GM21786 (cell line): ENCODE results near the gene IFI16.

Experiments
- ATAC-seq: cut with Tn5 transposase; IDR thresholded peaks from one replicate; pipeline ENCODE4 v1.9.1; 2021; ENCODE audit not compliant: unreplicated experiment

The IFI16 gene

DNA sequence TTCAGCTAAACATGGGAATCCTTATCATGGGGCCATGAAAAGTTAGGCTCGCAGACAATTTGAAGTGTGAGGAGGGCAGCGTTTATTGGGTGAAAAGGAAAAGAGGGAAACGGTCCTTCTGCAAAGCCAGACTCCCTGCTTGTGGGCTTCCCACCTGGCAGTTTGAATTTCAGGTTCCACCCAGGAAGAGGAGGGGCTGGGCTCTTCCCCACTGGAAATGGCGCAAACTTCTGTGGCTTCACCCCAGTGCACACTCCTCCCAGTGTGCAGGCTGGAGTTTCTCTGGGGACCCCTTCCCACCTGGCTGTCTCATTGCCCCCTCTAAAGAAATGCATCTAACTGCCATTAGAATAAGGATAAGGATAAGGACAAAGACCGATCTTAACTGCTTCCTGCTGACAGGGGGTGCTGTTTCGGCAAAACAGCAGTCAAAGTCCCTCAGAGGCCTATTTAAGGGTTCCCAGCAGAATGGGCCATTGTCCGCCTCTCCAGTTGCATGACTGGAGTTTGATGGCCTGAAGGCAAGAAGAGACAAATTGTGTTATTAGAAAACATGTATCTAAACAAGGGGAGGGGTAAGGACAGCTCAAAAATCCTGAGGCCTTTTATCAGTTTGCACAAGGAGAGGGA is 46.5 kb downstream of the IFI16 start:
- no peak for ATAC-seq

DNA sequence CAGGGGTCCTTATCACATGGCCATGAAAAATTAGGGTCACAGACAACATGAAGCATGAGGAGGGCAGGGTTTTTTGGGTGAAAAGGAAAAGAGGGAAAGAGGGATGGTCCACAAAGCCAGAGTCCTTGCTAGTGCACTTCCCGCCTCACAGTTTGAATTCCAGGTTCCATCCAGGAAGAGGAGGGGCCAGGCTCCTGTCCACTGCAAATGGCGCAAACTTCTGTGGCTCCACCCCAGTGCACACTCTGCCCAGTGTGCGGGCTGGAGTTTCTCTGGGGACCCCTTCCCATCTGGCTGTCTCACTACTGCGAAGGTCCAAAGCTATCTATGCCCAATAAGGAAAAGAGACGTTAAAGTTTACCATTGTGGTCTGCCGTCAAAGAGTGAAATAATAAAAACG is 49.0 kb downstream of the IFI16 start:
- no peak for ATAC-seq

DNA sequence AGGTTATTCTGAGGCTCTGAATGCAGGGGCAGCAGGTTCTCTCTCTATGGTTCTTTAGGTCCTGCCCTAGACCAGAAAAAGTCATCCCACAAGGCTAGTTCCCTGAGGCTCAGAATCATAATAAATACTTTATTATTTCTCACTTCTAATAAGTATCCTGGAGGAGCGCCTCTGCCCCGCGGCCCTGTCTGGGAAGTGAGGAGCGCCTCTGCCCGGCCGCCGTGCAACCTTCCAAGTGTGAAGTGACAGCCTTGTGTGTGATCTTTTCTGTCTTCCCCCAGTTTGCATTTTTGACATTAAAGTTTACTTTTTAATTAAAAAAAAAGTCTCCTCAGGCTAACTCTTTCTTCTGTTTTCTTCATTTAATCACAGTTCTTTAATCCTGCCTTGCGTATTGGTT is 55.4 kb downstream of the IFI16 start:
- ATAC-seq: no peak

DNA sequence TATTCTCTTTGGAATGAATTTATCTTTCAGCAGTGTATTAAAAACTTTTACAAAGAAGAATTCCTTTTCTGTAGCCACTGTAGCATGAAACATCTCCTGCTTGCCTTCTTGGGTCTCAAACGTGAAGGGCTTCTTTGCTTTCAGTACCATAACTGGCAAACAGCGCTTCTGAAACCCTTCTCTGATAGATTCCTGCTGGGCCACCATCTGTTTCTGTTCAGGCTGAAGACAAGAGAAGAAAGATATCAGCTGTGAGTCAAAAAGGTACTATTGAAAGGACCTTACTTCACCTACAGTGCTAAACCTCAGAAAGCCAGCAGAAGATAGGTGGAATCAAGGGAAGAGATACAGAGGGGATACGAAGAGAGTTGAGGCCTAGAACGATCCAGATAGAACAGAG is 56.4 kb downstream of the IFI16 start:
- ATAC-seq: no peak

DNA sequence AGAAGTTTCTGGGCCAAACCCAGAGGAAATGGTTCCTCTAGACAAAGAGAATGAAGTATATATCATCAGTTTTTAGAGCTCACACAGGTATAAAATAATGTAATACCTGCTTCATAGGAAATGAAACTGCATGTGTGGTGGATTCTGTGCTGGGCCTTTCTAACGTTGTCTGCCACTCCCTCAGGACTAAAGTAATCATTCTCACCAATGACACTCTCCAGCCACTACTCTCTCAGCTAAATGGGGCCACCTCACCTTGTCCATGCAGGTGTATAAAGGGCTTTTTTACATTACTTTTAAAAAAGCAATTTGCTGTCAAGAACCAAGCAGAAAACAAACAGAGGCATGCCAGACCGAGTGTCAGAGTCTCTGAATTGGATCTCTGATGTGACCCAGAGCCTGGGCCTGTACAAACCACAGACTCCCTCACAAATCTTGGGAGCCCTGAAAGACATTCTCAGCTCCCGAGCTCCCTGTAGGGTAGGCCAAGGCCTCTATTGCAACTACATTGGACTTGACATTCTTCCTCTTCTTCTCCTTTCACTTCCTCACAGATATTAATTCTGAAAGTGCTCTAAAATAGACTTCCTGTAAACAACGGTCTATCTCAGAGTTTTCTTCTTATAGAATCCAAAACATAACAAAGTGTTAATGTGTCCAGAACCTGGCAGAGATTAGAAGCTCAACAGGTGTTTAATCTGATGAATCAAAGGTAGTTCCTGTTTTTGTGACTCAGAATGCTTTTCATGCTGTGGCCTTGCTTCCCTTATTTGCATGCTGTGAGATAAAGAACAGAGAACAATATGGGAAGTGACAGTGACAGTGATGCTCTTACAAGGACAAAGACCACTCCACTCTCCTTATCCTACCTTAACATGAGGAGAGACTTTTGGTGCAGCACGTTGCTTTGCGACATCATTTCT is 58.3 kb downstream of the IFI16 start:
- peak; percentile 87 for ATAC-seq

DNA sequence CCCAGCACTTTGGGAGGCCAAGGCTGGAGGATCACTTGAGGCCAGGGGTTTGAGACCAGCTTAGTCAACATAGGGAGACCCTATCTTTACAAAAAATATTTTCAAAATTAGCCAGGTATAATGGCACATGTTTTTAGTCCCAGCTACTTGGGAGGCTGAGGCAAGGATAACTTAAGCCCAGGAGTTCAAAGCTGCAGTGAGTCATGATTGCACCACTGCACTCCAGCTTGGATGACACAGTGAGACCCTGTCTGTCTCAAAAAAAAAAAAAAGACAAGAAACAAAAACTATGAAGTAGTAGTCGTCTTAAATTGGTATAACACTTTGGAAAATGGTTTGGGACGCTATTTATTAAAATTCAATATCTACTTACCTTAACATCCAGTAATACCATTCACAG is 59.2 kb downstream of the IFI16 start:
- no peak for ATAC-seq

DNA sequence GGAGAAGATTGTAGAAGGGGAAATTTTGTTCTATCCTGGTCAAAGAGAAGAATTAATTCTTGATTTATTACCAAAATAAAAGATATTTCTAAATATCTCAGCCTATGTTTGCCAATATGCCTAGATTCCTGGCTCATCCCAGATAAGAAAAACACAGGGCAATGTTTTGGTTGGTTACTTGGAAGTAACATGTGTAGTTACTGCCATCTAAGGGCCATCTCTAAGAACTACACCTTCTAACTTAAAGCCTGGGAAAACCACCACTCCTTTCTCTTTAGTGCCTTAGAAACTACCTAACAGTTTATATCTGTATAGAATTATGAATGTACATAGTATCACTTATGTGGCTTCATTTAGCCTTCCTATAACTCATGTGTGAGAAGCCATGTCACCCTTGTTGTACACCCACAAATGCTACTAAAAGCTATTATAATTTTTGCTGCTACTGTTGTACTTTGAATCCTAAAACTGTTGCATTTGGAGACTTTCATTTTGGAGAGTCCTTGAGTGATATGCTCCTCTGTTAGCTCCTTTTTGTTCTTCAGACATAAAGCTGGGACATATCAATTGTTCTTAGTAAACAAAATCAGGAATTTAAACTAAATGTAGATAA is 62.4 kb downstream of the IFI16 start:
- no peak for ATAC-seq

DNA sequence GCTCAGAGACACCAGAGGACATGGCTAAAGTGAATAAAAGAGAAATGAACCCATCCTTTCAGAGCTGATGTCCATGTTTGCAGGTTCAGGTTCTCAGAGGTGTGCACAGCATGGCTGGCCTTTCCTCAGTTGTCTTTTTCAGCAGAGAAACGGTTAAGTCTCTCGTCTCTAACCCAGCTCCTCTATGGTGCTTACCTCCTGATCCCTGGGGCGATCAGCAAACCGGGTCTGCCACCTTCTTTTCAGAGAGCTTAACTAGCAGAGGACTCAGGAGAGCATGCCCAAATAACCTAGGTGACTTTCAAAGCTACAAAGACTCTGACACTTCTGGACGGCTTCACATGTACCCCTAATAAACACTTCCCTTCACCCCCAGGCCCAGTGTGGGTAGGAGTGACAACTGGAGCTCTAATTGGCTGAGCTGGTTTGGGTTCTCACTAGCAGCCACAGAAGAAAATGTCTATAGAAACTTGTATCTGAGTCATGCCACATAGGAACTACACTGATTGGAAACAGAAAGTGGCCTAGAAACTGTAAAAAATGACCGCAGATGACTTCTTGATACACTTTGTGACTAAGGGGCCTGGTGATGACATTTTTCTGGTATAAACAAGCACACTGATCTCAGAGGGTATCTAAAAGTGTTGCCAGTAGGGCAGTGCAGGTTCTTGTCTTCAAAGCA is 66.9 kb downstream of the IFI16 start, which contains the start of gene AIM2:
Gene AIM2 (minus strand): TSS at position 329 of the 682 bp plus-strand sequence. CDS start 3,267 bp downstream, outside the sequence.
- peak; percentile 80 for ATAC-seq

DNA sequence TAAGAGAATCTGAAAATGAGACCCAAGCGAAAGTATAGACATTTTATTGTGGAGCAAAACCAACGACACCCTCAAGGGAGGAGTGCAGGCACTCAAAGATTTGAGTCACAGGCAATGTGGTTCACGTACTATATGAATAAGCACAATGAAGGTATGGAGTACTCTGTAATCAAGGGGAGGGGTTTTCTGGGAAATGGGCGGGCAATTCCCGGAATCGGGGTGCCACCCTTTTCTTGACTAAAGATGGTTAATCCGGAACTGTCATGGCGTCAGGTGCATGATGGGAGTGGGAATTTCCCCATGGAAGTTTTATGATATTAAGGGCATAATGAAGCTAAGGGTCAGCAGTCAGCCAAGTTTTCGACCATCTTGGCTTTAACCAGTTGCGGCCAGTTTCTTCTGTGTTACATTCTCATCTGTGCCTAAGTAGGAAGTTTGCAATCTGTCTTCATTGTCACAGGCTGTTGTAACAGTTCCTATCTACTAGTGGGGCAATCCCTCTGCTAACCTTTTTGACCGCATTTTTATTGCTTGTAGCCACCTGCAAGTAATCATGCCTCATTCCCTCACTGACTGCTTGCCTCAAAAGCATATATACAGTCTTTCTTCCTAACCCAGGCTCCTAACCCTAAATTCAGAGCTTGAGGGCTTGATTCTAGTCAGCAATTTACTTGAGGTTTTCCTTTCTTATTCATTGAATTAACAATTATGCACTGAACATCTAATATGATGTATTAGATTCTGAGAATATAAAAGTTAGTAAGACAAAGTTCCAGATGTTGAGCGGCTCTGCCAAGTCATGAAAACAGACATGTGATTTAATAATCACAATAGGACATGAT is 67.6 kb downstream of the IFI16 start:
- ATAC-seq: peak; percentile 74

DNA sequence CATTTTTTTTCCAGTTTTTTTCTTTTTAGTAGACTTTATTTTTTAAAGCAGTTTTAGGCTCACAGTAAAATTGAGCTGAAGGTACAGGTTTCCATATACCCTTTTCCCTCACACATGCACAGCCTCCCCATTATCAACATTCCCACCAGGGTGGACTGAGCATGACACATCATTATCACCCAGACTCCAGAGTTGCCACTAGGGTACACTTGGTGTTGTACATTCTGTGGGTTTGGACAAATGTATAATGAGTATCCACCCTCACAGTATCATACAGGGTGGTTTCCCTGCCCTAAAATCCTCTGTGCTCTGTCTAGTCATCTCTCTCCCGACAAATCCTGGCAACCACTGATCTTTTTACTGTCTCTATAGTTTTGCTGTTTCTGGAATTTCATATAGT is 69.8 kb downstream of the IFI16 start:
- ATAC-seq: no peak

DNA sequence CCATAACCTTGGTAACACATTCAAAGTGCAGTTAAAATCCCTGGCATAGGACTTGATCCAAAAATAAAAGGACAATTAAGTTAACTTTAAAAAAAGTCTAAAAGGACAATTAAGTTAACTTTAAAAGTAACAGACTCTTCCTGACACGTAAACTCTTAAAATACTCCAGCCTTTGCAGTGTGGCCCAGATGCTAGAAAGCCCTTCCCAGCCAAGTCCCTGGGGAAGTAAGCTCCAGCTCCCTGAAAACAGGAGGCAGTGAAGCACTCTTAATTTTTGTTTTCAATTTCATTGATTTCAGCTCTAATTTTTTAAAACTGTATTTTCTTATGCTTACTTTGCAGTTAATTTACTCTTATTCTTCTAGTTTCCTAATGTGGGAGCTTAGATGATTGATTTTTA is 71.9 kb downstream of the IFI16 start:
- ATAC-seq: no peak

DNA sequence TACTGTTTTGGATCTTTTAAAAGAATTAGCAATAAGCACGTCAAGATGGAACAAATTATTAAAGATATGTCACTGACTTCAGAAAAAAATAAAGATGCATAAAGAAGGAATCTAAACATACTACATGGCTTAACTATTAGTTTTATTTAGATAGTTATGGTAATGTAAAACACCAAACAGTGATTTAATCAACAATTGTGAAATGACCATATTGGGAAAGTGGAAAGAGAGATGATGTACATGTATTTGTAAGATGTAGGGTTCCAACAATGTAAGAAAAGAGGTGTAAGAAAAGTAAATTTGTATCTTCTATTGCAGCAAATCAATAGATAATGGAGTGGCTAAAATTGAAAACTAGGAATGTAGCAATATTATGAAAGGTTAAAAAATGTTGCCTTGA is 73.3 kb downstream of the IFI16 start:
- no peak for ATAC-seq

DNA sequence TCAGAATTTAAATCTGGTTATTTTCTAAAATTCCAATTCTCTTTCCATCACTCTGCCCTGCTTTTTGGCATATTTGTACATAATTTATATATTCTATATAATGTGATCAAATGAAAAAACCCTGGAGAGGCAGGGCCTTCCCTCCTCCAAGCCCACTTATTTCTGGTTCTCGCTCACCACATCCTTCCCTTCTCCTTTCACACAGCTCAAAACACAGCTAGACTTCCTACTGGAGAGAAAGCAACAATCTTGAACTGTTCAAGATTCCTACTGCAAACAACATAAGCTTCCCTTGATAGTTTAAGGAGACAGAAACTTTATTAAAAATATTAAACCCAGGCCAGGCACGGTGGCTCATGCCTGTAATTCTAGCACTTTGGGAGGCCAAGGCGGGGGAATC is 74.4 kb downstream of the IFI16 start:
- ATAC-seq: no peak

DNA sequence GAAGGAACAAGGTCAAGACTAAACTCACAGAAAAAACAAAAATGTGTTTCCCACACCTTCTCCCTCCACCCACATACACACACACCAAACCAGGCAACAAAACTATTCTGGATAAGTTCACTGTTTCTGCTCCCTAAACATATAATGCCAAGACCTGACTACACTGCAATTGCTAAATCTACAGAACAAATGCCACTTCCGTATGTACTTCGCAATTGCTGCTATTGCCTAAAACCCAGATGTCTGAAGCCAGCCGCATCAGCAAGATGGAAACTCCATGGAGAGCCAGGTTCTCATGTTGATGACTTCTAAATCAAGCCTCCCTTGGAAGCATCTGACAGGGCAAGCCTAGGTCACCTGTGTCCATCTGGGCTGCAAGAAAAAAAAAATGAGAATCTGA is 75.2 kb downstream of the IFI16 start:
- ATAC-seq: no peak

DNA sequence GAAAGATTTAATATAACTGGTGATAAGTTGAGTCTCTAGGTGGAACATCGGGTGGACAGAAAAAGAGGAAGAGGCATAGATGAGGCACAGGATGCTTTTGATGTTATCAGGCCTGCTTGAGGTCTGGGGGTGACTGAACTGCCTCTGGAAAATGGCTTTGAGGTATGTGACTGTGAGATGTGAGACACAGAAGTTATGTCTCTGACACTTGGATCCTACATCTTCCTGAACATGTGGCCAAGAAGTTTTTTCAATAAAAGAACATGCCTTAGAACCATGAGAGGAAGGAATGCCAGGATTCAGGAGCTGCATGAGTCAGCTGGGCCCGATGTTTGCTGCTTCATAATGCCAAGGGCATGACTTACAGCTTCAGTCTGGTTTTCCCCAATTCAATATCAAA is 78.3 kb downstream of the IFI16 start:
- no peak for ATAC-seq

DNA sequence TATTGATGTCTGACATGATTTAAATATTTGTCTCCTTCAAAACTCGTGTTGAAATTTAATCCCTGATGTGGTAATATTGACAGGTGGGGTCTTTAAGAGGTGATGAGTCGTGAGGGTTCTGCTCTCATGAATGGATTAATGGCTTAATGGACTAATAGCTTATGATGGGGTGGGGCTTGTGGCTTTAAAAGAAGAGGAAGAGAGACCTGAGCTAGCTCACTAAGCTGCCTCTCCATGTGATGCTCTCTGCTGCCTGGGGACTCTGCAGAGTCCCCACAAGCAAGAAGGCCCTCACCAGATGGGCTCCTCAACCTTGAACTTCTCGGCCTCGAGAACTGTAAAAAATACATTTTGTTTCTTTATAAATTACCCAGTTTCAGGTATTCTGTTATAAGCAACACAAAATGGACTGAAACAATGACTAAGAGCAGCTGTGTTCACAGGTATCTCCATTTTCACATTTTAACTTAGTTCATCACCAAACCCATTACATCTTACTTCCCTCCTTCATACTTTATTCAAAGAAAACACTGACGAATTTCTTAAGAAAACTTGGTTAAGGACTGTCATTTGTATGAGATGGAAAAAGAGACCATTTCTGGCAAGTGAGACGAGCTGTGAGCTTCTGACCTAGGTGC is 79.0 kb downstream of the IFI16 start:
- no peak for ATAC-seq

DNA sequence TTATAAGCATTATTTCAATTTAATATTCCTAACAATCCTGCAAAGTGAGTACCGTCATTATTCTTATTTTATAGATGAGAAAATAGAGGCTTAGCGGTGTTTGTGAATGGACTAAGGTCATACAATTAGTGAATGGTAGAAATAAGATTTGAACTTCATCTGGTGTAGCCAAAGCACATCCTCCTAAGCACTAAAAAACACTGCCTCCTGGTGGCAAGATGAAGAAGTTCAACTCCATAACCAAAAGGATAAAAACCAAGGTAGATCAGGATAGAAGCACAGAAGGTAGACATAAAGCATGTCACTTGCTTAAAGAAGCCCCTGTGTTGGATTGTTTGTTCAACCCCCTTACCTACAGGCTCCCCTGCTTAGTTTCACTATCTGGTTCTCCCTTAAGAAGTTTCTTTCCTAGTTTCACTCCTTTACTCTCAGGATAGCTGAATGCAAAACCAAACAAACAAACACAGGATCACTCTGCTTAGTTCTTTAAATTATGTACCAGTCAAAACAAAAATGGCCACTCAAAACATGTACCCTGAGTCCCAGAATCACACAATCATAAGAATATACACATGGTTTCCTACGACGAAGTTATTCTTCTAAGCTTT is 79.6 kb downstream of the IFI16 start:
- no peak for ATAC-seq

DNA sequence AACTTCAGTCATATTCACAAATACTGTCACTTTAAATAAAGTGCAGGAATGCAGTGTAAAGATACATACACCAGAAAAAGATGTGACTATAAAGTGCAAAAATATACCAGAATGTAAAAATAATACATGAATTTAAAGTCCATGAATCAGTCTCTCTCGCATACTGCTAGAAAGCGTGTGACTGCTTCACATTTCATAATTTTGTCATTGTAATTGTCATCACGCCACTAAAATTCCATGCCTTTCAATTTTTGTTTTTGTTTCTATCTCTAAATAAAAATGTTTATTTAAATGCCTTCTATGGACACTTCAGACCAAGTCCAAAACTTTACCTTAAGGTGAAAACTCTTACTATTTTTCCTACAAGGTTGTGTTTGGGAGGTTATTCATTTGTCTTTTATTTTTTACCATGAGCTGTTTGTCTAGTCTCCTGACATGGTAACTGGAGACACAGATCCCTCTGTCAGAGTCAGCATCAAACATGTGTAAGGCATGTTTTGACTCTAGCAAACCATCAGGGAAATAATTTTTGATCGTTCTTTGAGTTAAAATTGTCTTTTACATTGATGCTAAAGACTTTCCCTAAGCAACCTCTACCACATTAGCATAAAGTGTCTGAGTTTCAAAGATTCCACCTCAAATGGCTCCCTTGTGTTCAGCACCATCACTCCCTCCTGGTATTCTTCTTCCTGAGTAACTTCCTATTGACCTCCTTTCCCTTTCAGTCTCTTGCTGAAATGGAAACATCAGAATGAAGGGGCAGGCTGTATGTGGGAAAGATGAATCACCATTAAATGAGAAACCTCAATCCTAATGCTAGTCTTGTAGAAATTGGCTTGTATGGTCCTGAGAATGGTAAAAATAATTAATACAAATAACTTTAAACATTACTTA is 80.8 kb downstream of the IFI16 start:
- ATAC-seq: no peak

DNA sequence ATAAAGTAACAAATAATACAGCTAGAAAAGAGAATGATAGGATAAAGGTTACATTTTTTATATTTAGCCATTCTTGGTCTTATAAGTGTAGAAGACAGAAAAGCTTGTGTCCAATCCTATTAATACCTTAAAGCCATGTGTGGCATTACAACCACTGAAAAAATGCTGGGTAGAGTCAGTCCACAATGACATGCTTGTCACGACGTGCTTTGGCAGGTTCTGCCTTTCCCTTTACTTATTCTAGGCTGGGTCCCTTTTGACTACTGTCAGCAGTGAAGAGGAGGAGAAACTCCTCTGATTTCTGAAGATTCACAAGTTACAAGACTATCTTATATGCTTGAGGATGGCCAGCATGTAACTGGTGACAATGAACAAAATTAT is 81.5 kb downstream of the IFI16 start:
- ATAC-seq: no peak
